Sigmoid colon (tissue), 7 donors: ENCODE measurements around the gene GSAP. TPM values are rescaled to one million over a fixed set of nuclear protein-coding genes. Genes with fewer than 3 reads are reported as not detected.
"Not testable (repeated sequence)": the region's sequence is repeated elsewhere in the genome, so short reads cannot be mapped to it uniquely, and the experiment has no call there.

Experiments used
- DNase-seq: peaks from one replicate; pipeline ENCODE4 v3.0.0-alpha.2; 2019
- H3K27ac ChIP-seq, 4 donors: fragments of 200-600 bp; sonication (generic); one replicate each; pipeline ENCODE4 v1.5.1; 2016 to 2019; ENCODE audit warnings: mild to moderate bottlenecking in 1 of 4
- H3K27me3 ChIP-seq, 3 donors: fragments of 200-600 bp; sonication (generic); one replicate each; pipeline ENCODE4 v1.5.1; 2019; ENCODE audit warnings: mild to moderate bottlenecking in 1 of 3
- H3K36me3 ChIP-seq, 4 donors: fragments of 200-600 bp; sonication (generic); one replicate each; pipeline ENCODE4 v1.5.1; 2016 to 2019
- H3K4me1 ChIP-seq, 4 donors: fragments of 200-600 bp; sonication (generic); one replicate each; pipeline ENCODE4 v1.5.1; 2017 to 2019
- H3K4me3 ChIP-seq, 4 donors: fragments of 200-600 bp; sonication (generic); one replicate each; pipeline ENCODE4 v1.5.1; 2017 to 2019; ENCODE audit warnings: mild to moderate bottlenecking in 2 of 4, moderate library complexity in 1 of 4
- H3K9me3 ChIP-seq, 4 donors: fragments of 200-600 bp in 3 of 4; sonication (generic) in 3 of 4; one replicate each; pipeline versions ENCODE4 v1.5.1 to v1.6.1; 2013 to 2019
- EP300 ChIP-seq, 4 donors: sonication (generic); formaldehyde crosslinking; IDR thresholded peaks; one replicate each; pipeline ENCODE4 v1.6.1; 2017; ENCODE audit warnings: antibody characterized with exemption in 4 of 4
- POLR2A ChIP-seq, 2 donors: fragments of 450-650 bp; IDR thresholded peaks; one replicate each; pipeline ENCODE4 v1.6.1; 2016; ENCODE audit warnings: antibody characterized with exemption in 2 of 2, mild to moderate bottlenecking in 2 of 2, moderate library complexity in 2 of 2
- POLR2AphosphoS5 ChIP-seq, 4 donors: sonication (generic); formaldehyde crosslinking; IDR thresholded peaks; one replicate each; pipeline ENCODE4 v1.6.1; 2017; ENCODE audit warnings: antibody characterized with exemption in 4 of 4
- WGBS, 2 donors: extraction: QIAGEN DNeasy Blood & Tissue Kit; methylation state at CpG; one replicate each; pipeline ENCODE4 v1.1.7; 2013; 5-methylcytosine and 5-hydroxymethylcytosine counted together
- intact Hi-C: fragments of 100-400 bp; cut with DNase I; formaldehyde crosslinking; loops from one replicate; pipeline ENCODE4 v1.15.1; 2023
- polyA plus RNA-seq, 3 donors: library from polyadenylated mRNA; stranded (reverse); fragments of 200-250 nt; gene quantifications; one replicate each; pipeline ENCODE4 v1.2.3, GENCODE V29; 2013
- total RNA-seq, 4 donors: library from RNA; depleted of rRNA; stranded (reverse); fragments of >200 nt; gene quantifications; one replicate each; pipeline ENCODE4 v1.1.0, GENCODE V29; 2016
- TF ChIP-seq, protein P1 (sequence below), 4 experiments: fragments of 450-650 bp in 3 of 4; fragments of 200-600 bp in 1 of 4; IDR thresholded peaks; one replicate each; pipeline ENCODE4 v1.5.1; 2016 to 2019; ENCODE audit warnings: antibody characterized with exemption in 4 of 4, mild to moderate bottlenecking in 3 of 4, moderate library complexity in 2 of 4
- donor health status: healthy with polysubstance abuse.
- donor health status: Bipolar disorder and iron deficiency.
- donor health status: healthy.

The GSAP gene, protein sequence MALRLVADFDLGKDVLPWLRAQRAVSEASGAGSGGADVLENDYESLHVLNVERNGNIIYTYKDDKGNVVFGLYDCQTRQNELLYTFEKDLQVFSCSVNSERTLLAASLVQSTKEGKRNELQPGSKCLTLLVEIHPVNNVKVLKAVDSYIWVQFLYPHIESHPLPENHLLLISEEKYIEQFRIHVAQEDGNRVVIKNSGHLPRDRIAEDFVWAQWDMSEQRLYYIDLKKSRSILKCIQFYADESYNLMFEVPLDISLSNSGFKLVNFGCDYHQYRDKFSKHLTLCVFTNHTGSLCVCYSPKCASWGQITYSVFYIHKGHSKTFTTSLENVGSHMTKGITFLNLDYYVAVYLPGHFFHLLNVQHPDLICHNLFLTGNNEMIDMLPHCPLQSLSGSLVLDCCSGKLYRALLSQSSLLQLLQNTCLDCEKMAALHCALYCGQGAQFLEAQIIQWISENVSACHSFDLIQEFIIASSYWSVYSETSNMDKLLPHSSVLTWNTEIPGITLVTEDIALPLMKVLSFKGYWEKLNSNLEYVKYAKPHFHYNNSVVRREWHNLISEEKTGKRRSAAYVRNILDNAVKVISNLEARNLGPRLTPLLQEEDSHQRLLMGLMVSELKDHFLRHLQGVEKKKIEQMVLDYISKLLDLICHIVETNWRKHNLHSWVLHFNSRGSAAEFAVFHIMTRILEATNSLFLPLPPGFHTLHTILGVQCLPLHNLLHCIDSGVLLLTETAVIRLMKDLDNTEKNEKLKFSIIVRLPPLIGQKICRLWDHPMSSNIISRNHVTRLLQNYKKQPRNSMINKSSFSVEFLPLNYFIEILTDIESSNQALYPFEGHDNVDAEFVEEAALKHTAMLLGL
- total RNA-seq (10 to 100 TPM; 15.1 to 30.2 (median 22.1) TPM), polyA plus RNA-seq (1 to 10 TPM; 3.6 to 9.4 (median 7.4) TPM)

DNA sequence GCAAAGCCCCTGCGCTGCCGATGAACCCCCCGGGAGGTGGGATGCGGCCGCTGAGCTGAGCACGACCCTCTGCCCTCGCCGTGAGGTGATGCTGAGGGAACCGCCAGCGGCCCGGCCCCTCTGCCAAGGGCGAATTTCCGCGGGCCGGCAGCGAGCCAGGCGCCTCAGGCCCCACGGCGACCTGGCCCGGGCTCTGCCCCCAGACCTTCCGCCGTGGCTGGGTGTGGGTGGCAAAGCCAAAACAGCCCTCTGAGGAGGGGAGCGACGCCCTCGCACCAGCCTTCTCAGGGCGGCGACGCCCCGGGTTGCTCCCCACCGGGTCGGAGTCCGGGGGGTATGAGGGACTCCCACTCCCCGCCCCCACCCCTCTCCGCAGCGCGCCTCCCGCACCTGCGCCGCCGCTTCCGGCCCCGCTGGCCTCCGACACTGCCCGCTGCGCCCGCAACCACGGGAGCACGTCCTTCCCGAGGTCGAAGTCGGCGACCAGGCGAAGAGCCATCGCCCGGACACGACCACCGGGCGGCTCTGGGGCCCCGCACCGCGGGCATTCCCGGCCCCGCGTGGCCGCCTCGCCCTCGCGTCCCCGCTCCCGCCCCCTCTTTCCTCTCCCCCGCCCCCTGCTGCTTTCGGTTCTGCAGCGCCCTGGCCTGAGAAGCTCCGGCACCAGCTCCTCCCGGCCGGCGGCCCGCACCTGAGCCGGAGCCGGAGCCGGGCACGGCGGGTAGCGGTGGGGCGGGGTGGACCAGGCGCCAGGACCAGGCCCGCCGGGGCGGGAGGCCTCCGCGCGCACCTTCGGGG, at the start of gene GSAP:
Gene GSAP (minus strand): TSS at position 527 of the 798 bp plus-strand sequence. CDS start 28 bp downstream, at position 499.
- no peaks in the 10 kb centered on the region for H3K27me3 ChIP-seq
- no peaks in the 10 kb centered on the region for H3K9me3 ChIP-seq
- DNase-seq: peak; percentile 78
- H3K36me3 ChIP-seq: no peaks in the 10 kb centered on the region
- intact Hi-C loops: loop anchor here (2.0 to 5.0 kb wide), 2 partner anchors 69 to 121 kb away; partner anchors contain the start of gene PTPN12
- H3K27ac ChIP-seq: peak within 1 kb of the TSS; percentile 83 to 88 (median 86)
- peak in 2 of 4 donors; percentile 43 to 54 for TF ChIP-seq POLR2AphosphoS5 (IDR thresholded peaks at IDR 0.05)
- no peak for TF ChIP-seq POLR2A (IDR thresholded peaks at IDR 0.05)
- H3K4me3 ChIP-seq: peak within 1 kb of the TSS; percentile 73 to 91 (median 78)
- H3K4me1 ChIP-seq: peaks cover 0 to 13% (median 4%) of the 10 kb centered on the region in 4 donors
- WGBS, 2 donors: 0 to 1% methylated on average over 93 of the region's 93 CpGs

DNA sequence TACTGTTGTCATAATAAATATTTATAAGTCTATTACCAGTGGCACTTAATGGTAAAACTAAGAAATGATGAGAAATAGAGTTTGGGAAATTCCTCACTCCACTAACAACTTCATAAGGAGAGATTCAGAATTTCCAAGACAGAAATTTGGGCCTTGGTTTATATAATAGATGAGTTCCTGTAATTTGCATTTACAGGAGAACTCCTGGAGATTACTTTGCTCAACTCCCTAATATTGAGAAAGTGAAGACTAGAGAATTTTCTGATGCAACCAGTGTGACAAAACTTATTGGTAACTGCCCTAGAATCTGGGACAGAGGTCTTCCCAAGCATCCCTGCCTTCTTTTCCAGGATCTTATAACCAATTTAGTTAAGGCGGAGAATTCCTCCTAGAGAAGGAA, 49.1 kb upstream of the GSAP start:
- Histone ChIP-seq H3K27me3 (no peaks in the 10 kb centered on the region), H3K4me3 (no peak overlapping the region), H3K4me1 (no peaks in the 10 kb centered on the region), H3K27ac (no peak overlapping the region), H3K9me3 (no peaks in the 10 kb centered on the region), H3K36me3 (no peaks in the 10 kb centered on the region)
- DNase-seq: no peak
- no peak for TF ChIP-seq EP300 (IDR thresholded peaks at IDR 0.05)
- no peak for TF ChIP-seq POLR2A (IDR thresholded peaks at IDR 0.05)
- TF ChIP-seq, protein P1, sequence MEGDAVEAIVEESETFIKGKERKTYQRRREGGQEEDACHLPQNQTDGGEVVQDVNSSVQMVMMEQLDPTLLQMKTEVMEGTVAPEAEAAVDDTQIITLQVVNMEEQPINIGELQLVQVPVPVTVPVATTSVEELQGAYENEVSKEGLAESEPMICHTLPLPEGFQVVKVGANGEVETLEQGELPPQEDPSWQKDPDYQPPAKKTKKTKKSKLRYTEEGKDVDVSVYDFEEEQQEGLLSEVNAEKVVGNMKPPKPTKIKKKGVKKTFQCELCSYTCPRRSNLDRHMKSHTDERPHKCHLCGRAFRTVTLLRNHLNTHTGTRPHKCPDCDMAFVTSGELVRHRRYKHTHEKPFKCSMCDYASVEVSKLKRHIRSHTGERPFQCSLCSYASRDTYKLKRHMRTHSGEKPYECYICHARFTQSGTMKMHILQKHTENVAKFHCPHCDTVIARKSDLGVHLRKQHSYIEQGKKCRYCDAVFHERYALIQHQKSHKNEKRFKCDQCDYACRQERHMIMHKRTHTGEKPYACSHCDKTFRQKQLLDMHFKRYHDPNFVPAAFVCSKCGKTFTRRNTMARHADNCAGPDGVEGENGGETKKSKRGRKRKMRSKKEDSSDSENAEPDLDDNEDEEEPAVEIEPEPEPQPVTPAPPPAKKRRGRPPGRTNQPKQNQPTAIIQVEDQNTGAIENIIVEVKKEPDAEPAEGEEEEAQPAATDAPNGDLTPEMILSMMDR (IDR thresholded peaks at IDR 0.05): no peak
- intact Hi-C loops: no loop called here
- 98 to 100% methylated on average over 1 of the region's 1 CpG for WGBS, 2 donors

DNA sequence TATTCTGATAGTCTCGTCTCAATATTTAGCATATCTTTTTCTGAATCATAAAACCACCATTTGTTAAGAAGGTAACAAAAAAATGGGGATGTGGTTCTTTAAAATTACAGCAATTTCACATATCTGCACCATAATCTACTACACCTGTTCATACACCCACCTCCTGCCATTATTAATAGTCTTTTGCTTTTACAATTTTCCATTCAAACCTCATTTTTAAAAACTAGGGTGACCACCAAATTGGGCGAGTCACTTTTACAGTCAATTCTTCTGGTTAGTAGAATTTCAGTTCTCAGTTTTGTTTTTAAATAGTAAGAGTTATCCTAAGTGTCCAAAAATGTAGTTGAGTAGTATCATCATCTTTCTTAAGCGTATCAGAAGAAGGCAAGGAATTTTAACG, 48.4 kb upstream of the GSAP start:
- H3K36me3 ChIP-seq: no peaks in the 10 kb centered on the region
- H3K27me3 ChIP-seq: no peaks in the 10 kb centered on the region
- intact Hi-C loops: no loop called here
- no peaks in the 10 kb centered on the region for H3K9me3 ChIP-seq
- H3K4me1 ChIP-seq: no peaks in the 10 kb centered on the region
- H3K27ac ChIP-seq: no peak overlapping the region
- TF ChIP-seq POLR2AphosphoS5 (IDR thresholded peaks at IDR 0.05): no peak
- TF ChIP-seq, protein P1 (IDR thresholded peaks at IDR 0.05): no peak
- TF ChIP-seq POLR2A (IDR thresholded peaks at IDR 0.05): no peak
- no peak for TF ChIP-seq EP300 (IDR thresholded peaks at IDR 0.05)
- WGBS, 2 donors: 84 to 89% methylated on average over 4 of the region's 4 CpGs
- DNase-seq: no peak
- no peak overlapping the region for H3K4me3 ChIP-seq

DNA sequence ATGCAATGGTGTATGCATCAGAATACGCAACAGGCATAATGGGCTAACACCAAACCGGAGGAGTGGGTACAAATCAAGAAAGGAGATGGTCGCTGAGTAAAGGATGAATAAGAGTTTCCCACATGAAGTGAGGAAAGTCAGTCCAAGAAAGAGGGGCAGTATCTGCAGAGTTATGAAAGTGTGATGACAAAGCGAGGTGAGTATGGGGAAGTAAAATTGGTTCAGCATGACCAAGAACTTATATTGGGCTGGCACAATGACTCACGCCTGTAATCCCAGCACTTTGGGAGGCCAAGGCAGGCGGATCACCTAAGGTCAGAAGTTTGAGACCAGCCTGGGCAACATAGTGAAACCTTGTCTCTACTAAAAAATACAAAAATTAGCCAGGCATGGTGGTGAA, 47.5 kb upstream of the GSAP start:
- H3K27ac ChIP-seq, H3K4me1 ChIP-seq, intact Hi-C loops, H3K4me3 ChIP-seq, H3K9me3 ChIP-seq, DNase-seq, H3K27me3 ChIP-seq, H3K36me3 ChIP-seq: not testable (repeated sequence)
- 75 to 90% methylated on average over 6 of the region's 6 CpGs for WGBS, 2 donors

DNA sequence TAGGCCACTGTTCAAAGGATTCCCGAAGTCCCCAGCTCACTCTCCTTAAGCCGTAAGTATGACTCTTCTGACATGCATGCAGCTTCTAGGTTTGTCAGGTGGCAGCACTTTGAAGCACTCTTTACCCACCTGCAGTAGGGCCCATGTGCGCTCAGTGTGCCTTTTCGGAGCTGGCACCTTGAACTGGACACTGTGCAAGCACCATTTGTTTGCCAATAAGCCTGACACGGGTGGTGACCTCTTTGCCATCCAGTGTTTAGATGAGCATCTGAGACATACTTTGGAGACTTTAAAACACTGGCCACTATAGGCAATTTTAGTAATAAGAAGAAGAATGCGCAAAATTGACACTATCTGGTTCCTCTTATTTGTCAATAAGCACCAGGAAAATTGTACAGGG, 45.7 kb upstream of the GSAP start:
- 96% methylated on average over 6 of the region's 6 CpGs for WGBS, 2 donors
- DNase-seq: no peak
- TF ChIP-seq, protein P1 (IDR thresholded peaks at IDR 0.05): no peak
- no peak for TF ChIP-seq EP300 (IDR thresholded peaks at IDR 0.05)
- Histone ChIP-seq H3K27ac (no peak overlapping the region), H3K4me3 (no peak overlapping the region), H3K27me3 (no peaks in the 10 kb centered on the region), H3K36me3 (no peaks in the 10 kb centered on the region), H3K4me1 (no peaks in the 10 kb centered on the region), H3K9me3 (no peaks in the 10 kb centered on the region)
- intact Hi-C loops: no loop called here
